ENCODE results near the gene DGKI.

DGKI gene

GRCh38 chr7:137597856-137598255, 248.9 kb downstream of the DGKI start:
- no peak for DNase-seq (ENCODE audit: low read depth in 3 of 3)

DNA sequence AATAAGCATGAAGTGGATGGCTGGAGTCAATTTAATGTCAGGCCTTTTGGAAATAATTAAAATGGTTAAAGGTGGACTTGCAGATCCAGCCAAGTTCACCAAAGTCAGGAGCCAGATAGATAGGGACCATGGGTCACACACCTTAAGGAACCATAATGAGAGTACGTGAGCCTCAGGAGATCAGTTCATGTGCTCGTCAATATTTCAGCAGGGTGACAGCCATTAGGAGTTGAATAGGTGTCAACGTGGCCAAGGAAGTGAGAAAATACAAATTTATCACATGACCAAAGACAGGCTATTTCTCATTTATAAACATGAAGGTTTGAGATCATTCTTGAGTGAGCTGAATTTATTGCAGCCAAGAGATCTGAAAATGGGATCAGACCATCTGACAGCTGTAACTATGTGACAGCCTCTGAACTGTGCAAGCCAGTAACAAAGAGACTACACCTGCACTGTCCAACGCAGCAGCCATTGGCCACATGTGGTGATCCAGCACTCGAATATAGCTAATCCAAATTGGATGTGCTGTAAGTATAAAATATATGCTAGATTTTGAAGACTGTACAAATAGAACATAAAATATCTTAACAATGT, 253.6 kb downstream of the DGKI start:
- no peak for DNase-seq (ENCODE audit: low read depth in 3 of 3)

GRCh38 chr7:137592232-137592896, 254.4 kb downstream of the DGKI start:
- no peak for DNase-seq (ENCODE audit: low read depth in 3 of 3)

- no peak for DNase-seq (ENCODE audit: low read depth in 3 of 3)
These were observed 255.3 kb downstream of the DGKI start for GRCh38 chr7:137591421-137591837.

DNA sequence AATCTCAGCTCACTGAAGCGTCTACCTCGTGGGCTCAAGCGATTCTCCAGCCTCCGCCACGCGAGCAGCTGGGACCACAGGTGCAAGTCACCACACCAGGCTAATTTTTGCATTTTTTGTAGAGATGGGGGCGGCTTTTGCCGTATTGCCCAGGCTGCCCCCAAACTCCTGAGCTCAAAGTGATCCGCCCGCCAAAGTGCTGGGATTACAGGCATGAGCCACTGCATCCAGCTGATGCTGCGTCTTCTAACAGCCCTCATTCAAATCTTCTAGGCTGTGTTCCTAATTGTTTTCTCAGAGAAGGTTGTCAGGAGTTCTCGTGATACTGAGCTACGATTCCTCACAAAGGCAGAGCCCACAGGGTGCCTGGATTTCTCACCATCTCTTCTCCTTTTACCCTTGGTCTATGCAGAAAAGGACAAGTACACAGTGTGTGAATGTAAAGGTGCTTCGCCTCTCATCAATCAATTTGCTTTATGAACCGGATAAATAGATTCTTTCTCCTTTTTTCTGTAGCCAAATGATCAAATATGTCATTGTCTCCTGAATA, 255.9 kb downstream of the DGKI start:
- no peak for DNase-seq (ENCODE audit: low read depth in 3 of 3)

GRCh38 chr7:137590071-137590755, 256.6 kb downstream of the DGKI start:
- DNase-seq (ENCODE audit: low read depth in 3 of 3), result no peak

- DNase-seq (ENCODE audit: low read depth in 3 of 3), result no peak
These were observed 259.4 kb downstream of the DGKI start for GRCh38 chr7:137587326-137587725.

DNA sequence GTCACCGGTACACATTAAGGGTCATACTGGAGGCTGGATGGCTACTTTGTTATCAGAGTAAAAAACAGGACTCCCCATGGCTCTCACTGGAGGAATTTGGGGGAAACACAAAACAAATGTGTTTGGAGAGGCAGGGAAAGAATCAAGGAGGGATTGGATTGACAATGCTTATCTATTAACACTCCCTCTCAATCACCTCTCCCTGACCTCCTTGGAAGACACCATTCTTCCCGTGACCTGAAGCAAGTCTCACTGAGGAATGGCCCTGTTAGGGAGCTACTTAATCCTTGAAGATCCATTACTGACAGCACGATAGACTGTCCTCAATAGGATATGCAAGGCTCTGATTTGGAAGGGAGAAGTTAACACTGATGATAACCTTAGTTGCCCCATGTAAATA, 261.2 kb downstream of the DGKI start:
- no peak for DNase-seq (ENCODE audit: low read depth in 3 of 3)

- DNase-seq (ENCODE audit: low read depth in 3 of 3), result no peak
These were observed 263.6 kb downstream of the DGKI start for GRCh38 chr7:137583172-137583571.

DNA sequence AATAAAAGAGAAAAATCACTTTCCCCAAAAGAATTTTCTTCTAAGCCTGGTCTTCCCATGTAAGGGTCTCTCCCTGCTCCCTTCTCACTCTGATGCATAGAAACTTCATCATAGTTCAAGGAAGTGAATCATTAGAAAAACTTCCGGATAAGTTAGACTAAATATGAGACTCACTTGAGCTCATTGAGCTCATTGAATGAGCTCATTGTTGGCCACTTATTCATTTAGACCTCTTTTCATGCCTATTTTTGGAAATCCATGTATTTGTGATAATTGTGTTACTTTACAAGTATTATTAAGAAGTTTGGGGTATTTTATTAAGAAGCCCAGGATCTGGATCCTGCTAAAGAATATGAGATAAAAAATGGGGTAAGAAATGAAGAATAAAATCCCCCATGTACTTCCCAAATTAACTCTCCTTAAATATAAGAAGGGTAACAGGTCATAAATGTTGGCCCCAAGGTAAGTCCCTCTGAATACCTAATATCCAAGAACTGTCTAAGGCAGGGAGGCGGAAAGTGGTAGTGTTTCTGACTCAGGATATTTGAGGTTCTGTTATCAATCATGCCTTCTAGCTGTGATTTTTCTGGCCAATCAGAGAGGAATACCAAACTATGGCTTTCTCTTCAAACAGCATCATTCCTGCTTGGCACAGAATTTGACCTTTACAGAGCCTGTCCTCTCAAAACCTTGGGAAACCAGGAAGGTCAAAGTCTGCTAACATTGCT, 266.7 kb downstream of the DGKI start:
- DNase-seq (ENCODE audit: low read depth in 3 of 3), result no peak

- no peak for DNase-seq (ENCODE audit: low read depth in 3 of 3)
These were observed 268.2 kb downstream of the DGKI start for GRCh38 chr7:137578541-137578940.

- DNase-seq (ENCODE audit: low read depth in 3 of 3), result no peak
These were observed 269.6 kb downstream of the DGKI start for GRCh38 chr7:137577184-137577583.

DNA sequence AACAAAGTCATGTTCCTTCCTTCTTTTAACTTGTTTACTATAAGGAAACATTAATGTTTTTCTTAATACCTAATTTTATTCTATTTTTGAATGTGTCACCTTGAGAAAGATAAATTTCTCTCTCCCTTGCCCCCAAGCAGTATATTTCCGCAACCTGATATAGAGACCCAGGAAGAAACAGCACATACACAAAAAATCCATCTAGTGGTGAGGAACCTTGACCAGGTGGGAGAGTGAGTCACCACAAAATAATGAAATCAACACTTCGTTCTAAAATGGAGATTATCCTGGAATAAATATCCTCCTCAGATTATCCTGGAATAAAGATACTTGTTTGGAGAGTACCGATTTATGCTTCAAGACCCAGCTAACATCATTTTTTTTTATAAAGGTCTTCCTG, 270.3 kb downstream of the DGKI start:
- no peak for DNase-seq (ENCODE audit: low read depth in 3 of 3)

DNA sequence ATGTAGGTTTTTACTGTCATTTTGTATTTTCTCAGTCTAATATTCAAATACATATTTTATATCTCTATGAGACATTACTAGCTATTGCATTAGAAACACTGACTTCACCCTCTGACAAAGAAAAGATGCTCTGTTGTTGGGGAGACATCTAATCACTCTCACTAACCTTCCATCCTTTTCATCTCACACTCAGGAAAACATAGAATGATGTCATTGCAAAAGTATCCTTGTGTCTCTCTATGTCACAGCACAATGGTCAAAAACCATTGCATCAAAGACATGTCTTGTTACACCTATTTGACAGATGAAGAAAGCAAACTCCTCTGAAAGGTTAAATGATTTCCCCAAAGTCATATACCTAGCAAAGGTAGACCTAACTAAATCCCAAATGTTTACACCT, 272.0 kb downstream of the DGKI start:
- no peak for DNase-seq (ENCODE audit: low read depth in 3 of 3)

DNA sequence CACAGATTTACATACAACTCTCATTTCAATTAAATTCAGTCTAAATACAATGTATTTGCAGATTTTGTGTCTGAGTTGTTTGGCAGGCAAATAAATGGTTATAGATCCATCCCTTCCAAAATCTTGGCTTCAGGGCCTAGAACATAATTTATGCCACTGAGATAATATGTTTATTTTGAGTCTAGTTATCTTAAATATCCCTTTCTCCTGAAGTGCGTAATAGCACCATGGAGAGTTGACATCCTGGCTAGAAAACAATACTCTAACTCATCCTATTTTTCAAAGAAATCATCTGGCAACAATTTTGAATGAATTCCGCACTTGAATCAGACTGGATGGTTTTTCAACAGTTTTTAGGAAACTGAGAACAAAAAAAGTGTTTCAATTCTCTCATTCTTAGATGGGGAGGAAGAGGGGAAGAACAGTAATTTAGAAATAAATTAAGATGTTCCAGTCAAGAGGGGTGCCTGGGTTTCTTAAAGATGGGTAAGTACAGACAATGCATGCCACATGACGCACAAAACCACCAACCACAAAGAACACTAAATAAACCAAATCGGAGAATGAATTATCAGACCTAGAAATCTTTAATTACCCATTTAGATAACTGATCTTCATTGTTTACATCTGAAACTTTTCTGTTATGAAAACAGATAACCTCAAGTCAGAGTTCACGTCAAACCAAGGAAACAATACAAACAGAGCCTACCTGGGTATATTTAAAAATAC, 274.6 kb downstream of the DGKI start:
- no peak for DNase-seq (ENCODE audit: low read depth in 3 of 3)

DNA sequence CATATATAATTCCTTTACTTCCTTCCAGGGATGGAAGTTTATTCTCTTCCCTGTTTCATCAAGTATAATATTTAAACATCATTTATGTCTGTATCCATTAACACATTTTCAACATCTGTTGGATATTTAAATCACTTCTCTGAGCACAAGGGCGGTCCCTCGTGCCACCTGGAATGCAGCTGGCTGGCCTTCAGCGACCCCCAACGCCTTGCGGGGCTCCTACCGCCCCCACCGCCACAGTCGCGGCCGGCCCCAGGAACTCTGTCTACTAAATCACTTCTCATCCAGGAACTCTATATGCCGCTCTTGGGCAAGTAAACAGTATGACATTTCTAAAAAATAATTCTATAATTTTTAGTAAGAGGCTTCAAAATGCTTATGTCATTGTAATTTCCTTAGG, 282.1 kb downstream of the DGKI start:
- DNase-seq (ENCODE audit: low read depth in 3 of 3), result no peak

DNA sequence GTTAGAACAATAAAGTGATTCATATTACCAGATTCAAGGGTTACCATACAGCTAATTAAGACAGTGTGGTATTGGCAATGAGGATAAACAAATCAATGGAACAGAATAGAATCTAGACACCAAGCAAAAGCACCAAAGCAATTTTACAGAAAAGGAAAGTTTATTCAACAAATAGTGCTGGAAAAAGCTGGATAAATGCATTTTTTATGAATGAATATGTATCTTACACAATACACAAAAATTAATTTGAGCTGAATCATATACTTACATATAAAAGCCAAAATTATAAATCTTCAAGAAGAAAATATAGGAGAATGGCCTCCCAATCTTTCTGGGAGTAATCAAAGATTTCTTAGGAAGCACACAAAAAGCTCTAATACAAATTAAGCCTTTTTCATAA, 282.8 kb downstream of the DGKI start:
- no peak for DNase-seq (ENCODE audit: low read depth in 3 of 3)

DNA sequence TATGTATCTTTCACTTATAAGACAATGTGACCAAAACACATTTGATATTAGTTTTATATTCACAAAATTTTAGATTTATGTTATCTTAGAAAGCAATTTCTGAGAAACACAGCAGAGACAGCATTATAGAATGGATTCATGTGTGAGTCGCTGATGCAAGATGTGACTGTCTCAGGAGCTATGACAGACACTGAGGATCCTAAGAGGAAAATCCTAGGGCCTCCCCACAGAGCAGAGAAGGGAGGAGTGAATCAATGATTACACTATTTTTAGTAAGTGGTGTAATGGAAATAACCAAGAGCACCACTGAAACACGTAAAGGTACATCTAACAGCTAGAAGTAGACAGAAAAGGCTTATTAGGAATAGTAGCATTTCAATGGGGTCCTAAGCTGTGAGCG, 299.3 kb downstream of the DGKI start:
- no peak for DNase-seq (ENCODE audit: low read depth in 3 of 3)

- no peak for DNase-seq (ENCODE audit: low read depth in 3 of 3)
These were observed 300.1 kb downstream of the DGKI start for GRCh38 chr7:137546671-137547070.

DNA sequence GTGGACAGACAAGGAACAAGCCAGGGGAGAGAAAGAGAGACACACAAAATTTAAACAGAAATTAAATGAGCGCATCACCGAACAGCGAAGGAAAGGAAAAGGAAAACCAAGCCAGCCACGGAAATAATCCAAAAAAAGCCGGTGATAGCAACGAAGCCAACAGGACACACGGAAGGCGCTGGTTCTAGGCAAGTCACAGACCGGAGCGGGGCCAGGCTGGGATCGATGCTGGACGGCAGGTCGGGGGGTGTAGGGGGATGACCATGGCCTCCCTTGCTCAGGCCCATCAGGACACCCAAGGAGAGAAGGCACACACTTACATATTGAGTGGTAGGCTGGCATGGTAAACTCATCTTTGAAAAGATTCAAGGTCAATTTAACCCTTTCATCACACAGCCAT, 300.8 kb downstream of the DGKI start:
- DNase-seq (ENCODE audit: low read depth in 3 of 3), result no peak

- DNase-seq (ENCODE audit: low read depth in 3 of 3), result no peak
These were observed 301.6 kb downstream of the DGKI start for GRCh38 chr7:137545059-137545716.

Measured in stimulated activated CD4-positive, alpha-beta T cell treated with anti-CD3 and anti-CD28 coated beads, TNF-alpha, amount 100 ng/mL, for 4 hours (primary cell).